ENCODE results near the gene ARHGAP6.

- TF ChIP-seq EGR1 (IDR thresholded peaks at IDR 0.05) (no peak), ZBTB7A (IDR thresholded peaks at IDR 0.05; ENCODE audit: low read depth) (no peak), CEBPB (IDR thresholded peaks at IDR 0.05) (no peak), EP300 (IDR thresholded peaks at IDR 0.05; ENCODE audit: borderline replicate concordance) (no peak), TEAD4 (IDR thresholded peaks at IDR 0.05) (no peak), CREB1 (IDR thresholded peaks at IDR 0.05; ENCODE audit: low read depth) (no peak), REST (IDR thresholded peaks at IDR 0.05; ENCODE audit: low read depth) (no peak), TAF1 (IDR thresholded peaks at IDR 0.05; ENCODE audit: low read depth) (no peak)
These were observed 289.6 kb downstream of the ARHGAP6 start for GRCh38 chrX:11376163-11376562.
